Adipocyte (in vitro differentiated cells): Measurements from ENCODE around the gene TNC.

ENCODE experiments used
- DNase-seq: peaks from one replicate; pipeline ENCODE4 v3.0.0-alpha.2; 2015; ENCODE audit warnings: low read depth
- H3K27me3 ChIP-seq: replicated peaks from 2 replicates; pipeline ENCODE4 v1.7.0; 2013; ENCODE audit warnings: mild to moderate bottlenecking, low read length, moderate library complexity; ENCODE audit not compliant: control insufficient read depth, insufficient read depth
- H3K36me3 ChIP-seq: 2 replicates; pipeline ENCODE4 v1.7.0; 2013; ENCODE audit warnings: low read length, mild to moderate bottlenecking, moderate library complexity; ENCODE audit not compliant: control insufficient read depth, insufficient read depth, severe bottlenecking
- H3K4me1 ChIP-seq: 2 replicates; pipeline ENCODE4 v1.7.0; 2013; ENCODE audit warnings: mild to moderate bottlenecking, low read length, moderate library complexity; ENCODE audit not compliant: control insufficient read depth, insufficient read depth
- H3K4me3 ChIP-seq: 2 replicates; pipeline ENCODE4 v1.7.0; 2013; ENCODE audit warnings: mild to moderate bottlenecking, low read length, moderate library complexity
- H3K9ac ChIP-seq: 2 replicates; pipeline ENCODE4 v1.7.0; 2013; ENCODE audit warnings: mild to moderate bottlenecking, low read length, moderate library complexity
- H3K9me3 ChIP-seq: 2 replicates; pipeline ENCODE4 v1.7.0; 2013; ENCODE audit warnings: mild to moderate bottlenecking, low read length, moderate library complexity; ENCODE audit not compliant: control insufficient read depth

TNC gene

GRCh38 chr9:115025721-115026120 is 92.2 kb downstream of the TNC start:
- H3K36me3 ChIP-seq: peaks cover 92% of the 10 kb centered on the region
- H3K4me1 ChIP-seq: peaks cover 18% of the 10 kb centered on the region
- H3K4me3 ChIP-seq: no peak overlapping the region
- no peak overlapping the region for H3K9ac ChIP-seq
- no peaks in the 10 kb centered on the region for H3K27me3 ChIP-seq
- DNase-seq: no peak
- no peaks in the 10 kb centered on the region for H3K9me3 ChIP-seq

- no peak for DNase-seq
- no peak overlapping the region for H3K4me3 ChIP-seq
- peaks cover 18% of the 10 kb centered on the region for H3K4me1 ChIP-seq
- H3K9ac ChIP-seq: no peak overlapping the region
- peaks cover 92% of the 10 kb centered on the region for H3K36me3 ChIP-seq
- H3K9me3 ChIP-seq: no peaks in the 10 kb centered on the region
- H3K27me3 ChIP-seq: no peaks in the 10 kb centered on the region
Measured at GRCh38 chr9:115024925-115025535, 92.9 kb downstream of the TNC start.

- H3K4me1 ChIP-seq: peaks cover 35% of the 10 kb centered on the region
- H3K27me3 ChIP-seq: no peaks in the 10 kb centered on the region
- no peak overlapping the region for H3K4me3 ChIP-seq
- H3K9ac ChIP-seq: peak overlapping the region; percentile 42
- peak; percentile 68 for DNase-seq
- no peaks in the 10 kb centered on the region for H3K9me3 ChIP-seq
- H3K36me3 ChIP-seq: peaks cover 77% of the 10 kb centered on the region
Measured at GRCh38 chr9:115022760-115023434, 95.1 kb downstream of the TNC start.

GRCh38 chr9:115018547-115019435 is 99.2 kb downstream of the TNC start:
- Histone ChIP-seq H3K4me1 (peaks cover 35% of the 10 kb centered on the region), H3K9me3 (no peaks in the 10 kb centered on the region)

GRCh38 chr9:115016344-115016743 is 101.6 kb downstream of the TNC start:
- Histone ChIP-seq H3K27me3 (peaks cover 3% of the 10 kb centered on the region), H3K36me3 (peaks cover 19% of the 10 kb centered on the region), H3K4me1 (peaks cover 24% of the 10 kb centered on the region), H3K4me3 (no peak overlapping the region), H3K9me3 (no peaks in the 10 kb centered on the region), H3K9ac (peak overlapping the region; percentile 3)
- DNase-seq: no peak

More at GRCh38 chr9:115018547-115019435, 99.2 kb downstream of the TNC start:
- no peak overlapping the region for H3K4me3 ChIP-seq
- H3K36me3 ChIP-seq: peaks cover 43% of the 10 kb centered on the region
- peak overlapping the region; percentile 16 for H3K9ac ChIP-seq
- no peaks in the 10 kb centered on the region for H3K27me3 ChIP-seq
- peak; percentile 90 for DNase-seq

- Histone ChIP-seq H3K4me3 (no peak overlapping the region), H3K9ac (no peak overlapping the region), H3K27me3 (peaks cover 3% of the 10 kb centered on the region), H3K9me3 (no peaks in the 10 kb centered on the region), H3K36me3 (peaks cover 7% of the 10 kb centered on the region), H3K4me1 (peaks cover 26% of the 10 kb centered on the region)
- DNase-seq: peak; percentile 80
Measured at GRCh38 chr9:115015018-115015635, 102.8 kb downstream of the TNC start.

- no peak overlapping the region for H3K4me3 ChIP-seq
- H3K9me3 ChIP-seq: no peaks in the 10 kb centered on the region
- peaks cover 24% of the 10 kb centered on the region for H3K4me1 ChIP-seq
- DNase-seq: no peak
- peaks cover under 1% of the 10 kb centered on the region for H3K36me3 ChIP-seq
- peaks cover 3% of the 10 kb centered on the region for H3K27me3 ChIP-seq
- H3K9ac ChIP-seq: no peak overlapping the region
Measured at GRCh38 chr9:115014438-115014837, 103.5 kb downstream of the TNC start.

GRCh38 chr9:115013998-115014397 is 104.0 kb downstream of the TNC start:
- peak; percentile 89 for DNase-seq
- H3K4me1 ChIP-seq: peaks cover 20% of the 10 kb centered on the region
- no peaks in the 10 kb centered on the region for H3K36me3 ChIP-seq
- no peak overlapping the region for H3K4me3 ChIP-seq
- no peak overlapping the region for H3K9ac ChIP-seq
- H3K9me3 ChIP-seq: no peaks in the 10 kb centered on the region
- peaks cover 3% of the 10 kb centered on the region for H3K27me3 ChIP-seq

GRCh38 chr9:115012486-115012885 is 105.5 kb downstream of the TNC start:
- no peaks in the 10 kb centered on the region for H3K36me3 ChIP-seq
- no peak overlapping the region for H3K4me3 ChIP-seq
- peaks cover 9% of the 10 kb centered on the region for H3K4me1 ChIP-seq
- no peaks in the 10 kb centered on the region for H3K9me3 ChIP-seq
- peaks cover 3% of the 10 kb centered on the region for H3K27me3 ChIP-seq
- no peak for DNase-seq
- no peak overlapping the region for H3K9ac ChIP-seq

GRCh38 chr9:115010874-115011273 is 107.1 kb downstream of the TNC start:
- Histone ChIP-seq H3K27me3 (peaks cover 3% of the 10 kb centered on the region), H3K9ac (no peak overlapping the region), H3K9me3 (no peaks in the 10 kb centered on the region), H3K4me1 (peaks cover 10% of the 10 kb centered on the region), H3K36me3 (no peaks in the 10 kb centered on the region), H3K4me3 (no peak overlapping the region)
- DNase-seq: no peak
